Neural progenitor cell (in vitro differentiated cells): Measurements from ENCODE around the gene ARSB.

Experiments used
- CTCF ChIP-seq: fragments of 200-600 bp; sonication (generic); IDR thresholded peaks from 2 replicates; pipeline ENCODE4 v1.5.1; 2017; ENCODE audit warnings: antibody characterized with exemption, mild to moderate bottlenecking
- EZH2 ChIP-seq: fragments of 200-600 bp; sonication (generic); IDR thresholded peaks from 2 replicates; pipeline ENCODE4 v1.6.1; 2017; ENCODE audit warnings: antibody characterized with exemption, mild to moderate bottlenecking, moderate library complexity

- no peak for TF ChIP-seq EZH2
- TF ChIP-seq CTCF, result no peak
Observed at GRCh38 chr5:78753093-78753531, 232.0 kb downstream of the ARSB start.
